GM12892 (cell line): ENCODE data around the gene XPO6.

Experiments
- POLR2A ChIP-seq: IDR thresholded peaks from 2 replicates; pipeline ENCODE4 v1.6.1; 2011; ENCODE audit warnings: low read depth, low read length, control low read depth
- POLR2AphosphoS5 ChIP-seq: IDR thresholded peaks from 2 replicates; pipeline ENCODE4 v1.6.1; 2011; ENCODE audit warnings: low read depth, low read length, control low read depth
- TAF1 ChIP-seq: IDR thresholded peaks from 2 replicates; pipeline ENCODE4 v1.6.1; 2011; ENCODE audit warnings: low read depth, mild to moderate bottlenecking, control low read depth, low read length, borderline replicate concordance

DNA sequence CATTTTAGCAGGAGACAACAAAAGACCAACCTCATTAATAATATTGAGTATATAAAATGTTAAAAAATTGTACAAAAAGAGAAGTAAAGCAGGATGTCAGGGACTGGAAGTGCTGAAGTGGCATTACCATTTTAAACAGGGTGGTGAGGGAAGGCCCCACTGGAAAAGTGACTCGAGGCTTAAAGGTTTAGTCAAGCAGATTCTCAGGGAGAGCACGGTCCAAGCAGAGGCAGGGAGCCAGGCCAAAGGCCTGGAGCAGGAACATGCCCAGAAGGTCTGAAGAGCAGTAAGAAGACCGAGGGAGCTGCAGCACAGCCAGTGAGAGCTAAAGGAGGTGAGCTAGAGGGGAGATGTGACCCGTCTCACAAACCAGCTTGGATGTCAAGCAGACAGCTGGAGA, 7.6 kb downstream of the XPO6 start:
- TF ChIP-seq POLR2A: no peak
- no peak for TF ChIP-seq POLR2AphosphoS5
- no peak for TF ChIP-seq TAF1
